ENCODE data around the gene ZBTB16. TPM values are rescaled to one million over a fixed set of nuclear protein-coding genes. Genes with fewer than 3 reads are reported as not detected.
"Not testable (repeated sequence)": the region's sequence is repeated elsewhere in the genome, so short reads cannot be mapped to it uniquely, and the experiment has no call there.

Gene ZBTB16
- total RNA-seq, 4 donors from 2014 or later, result 82.7 to 375 (median 189) TPM

- TF ChIP-seq CTCF (IDR thresholded peaks at IDR 0.05), result no peak
- no peak for ATAC-seq (ENCODE audit: low FRiP score)
- DNase-seq (ENCODE audit: low spot score), result no peak
Observed at GRCh38 chr11:114042234-114042633, 17.3 kb upstream of the ZBTB16 start.

DNA sequence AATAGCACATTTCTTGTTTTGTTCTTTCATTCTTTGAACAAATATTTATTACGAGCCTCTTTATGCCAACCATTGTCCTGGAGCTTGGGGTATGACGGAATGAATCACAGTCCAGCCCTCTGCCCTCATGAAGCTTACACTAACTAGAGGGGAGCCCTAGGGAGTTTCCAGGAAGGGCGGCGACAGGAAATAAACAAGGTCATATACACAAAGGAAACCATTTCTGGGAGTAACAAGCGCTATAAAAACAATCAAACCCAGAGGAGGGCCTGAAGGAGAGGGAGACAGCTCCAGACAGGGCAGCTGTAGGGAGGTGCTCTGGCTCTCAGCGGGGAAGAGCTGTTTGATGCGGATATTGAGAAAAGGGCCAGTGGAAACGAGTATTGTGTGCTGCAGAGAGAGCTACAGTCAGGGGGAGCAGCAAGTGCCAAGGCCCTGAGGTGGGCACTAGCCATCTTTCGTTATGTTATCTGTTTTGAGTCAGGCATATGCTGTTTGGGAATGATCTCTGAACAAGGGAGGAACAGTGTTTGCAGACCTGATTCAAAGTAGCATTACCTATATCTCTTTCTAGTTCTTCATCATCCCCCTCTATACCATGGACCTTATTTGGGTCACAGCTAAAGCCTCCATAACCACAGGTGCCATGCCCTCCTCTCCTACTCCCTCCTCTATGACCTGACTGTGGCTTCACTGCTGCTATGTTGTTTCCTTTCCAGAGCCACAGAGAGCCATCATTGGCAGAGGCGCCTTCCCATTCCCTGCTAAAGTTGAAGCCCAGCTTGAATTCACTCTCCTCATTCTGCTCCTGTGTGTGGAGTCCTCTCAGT lies 15.3 kb upstream of the ZBTB16 start:
- ATAC-seq (ENCODE audit: low FRiP score) (no peak), DNase-seq (ENCODE audit: low spot score) (no peak)
- no peak for TF ChIP-seq CTCF (IDR thresholded peaks at IDR 0.05)

- no peak for DNase-seq (ENCODE audit: low spot score)
Observed at GRCh38 chr11:114047327-114047726, 12.2 kb upstream of the ZBTB16 start.

DNA sequence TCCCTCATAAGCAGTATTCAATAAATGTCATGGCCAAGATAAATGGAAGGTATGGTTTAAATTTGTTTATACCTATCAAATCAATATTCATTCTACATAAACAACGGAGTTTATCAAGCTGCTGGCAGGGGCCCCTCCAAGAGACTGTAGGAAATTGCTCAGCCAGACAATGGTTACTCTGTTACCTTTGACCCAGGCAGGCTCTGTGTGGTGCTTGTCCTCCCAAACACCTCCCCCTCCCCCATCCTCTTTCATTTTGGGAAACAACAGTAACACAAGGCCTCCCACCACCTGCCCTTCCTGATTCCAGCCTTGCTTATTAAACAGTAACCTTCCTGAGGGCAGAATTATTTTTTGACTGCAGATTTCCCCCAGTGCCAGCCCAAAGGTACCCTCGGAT lies 10.5 kb upstream of the ZBTB16 start:
- DNase-seq (ENCODE audit: low spot score), result no peak
- no peak for ATAC-seq (ENCODE audit: low FRiP score)
- no peak for TF ChIP-seq CTCF (IDR thresholded peaks at IDR 0.05)

More at GRCh38 chr11:114047327-114047726, 12.2 kb upstream of the ZBTB16 start:
- TF ChIP-seq CTCF (IDR thresholded peaks at IDR 0.05), result no peak
- ATAC-seq (ENCODE audit: low FRiP score), result no peak

DNA sequence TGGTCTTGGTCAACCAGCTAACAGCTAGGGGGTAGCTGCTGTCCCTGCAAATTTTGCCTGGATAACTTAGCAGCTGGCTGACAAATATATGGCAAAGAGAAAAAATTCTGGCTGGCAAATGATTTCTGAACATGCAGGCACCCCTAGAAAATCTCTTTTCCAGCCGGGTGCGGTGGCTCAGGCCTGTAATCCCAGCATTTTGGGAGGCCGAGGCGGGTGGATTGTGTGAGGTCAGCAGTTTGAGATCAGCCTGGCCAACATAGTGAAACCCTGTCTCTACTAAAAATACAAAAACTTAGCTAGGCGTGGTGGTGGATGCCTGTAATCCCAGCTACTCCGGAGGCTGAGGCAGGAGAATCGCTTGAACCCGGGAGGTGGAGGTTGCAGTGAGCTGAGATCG lies 9.7 kb upstream of the ZBTB16 start:
- not testable (repeated sequence) for DNase-seq (ENCODE audit: low spot score); ATAC-seq (ENCODE audit: low FRiP score)

DNA sequence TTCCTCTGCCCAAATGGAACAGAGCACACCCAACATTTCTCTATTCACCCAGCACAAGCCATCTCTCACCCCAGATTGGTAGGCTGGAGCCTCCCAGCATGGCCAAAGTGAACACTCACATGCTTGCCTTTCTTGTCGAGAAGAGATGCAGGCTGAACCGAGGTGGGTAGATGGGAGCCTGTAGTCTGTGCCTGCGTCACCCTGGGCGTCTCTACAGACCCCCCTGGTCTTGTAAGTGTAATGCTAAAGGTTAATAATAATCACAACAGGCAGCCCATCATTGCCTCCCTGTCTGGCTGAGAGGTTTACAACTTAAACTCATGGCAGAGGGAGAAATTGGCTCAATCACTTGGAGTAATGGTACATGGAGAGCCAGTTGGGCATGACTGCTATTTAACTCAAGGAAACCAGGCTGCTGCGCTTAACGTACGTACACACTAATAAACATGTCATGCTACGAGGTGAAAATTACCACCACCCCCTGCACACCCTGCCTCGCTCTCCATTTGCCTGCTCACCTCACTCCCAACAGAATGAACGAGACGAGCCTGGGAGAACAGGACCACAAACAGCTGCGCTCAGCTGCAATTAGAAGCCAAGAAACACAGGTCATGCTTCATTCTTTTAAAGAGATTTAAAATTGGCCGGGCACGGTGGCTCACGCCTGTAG lies 9.1 kb upstream of the ZBTB16 start:
- no peak for TF ChIP-seq CTCF (IDR thresholded peaks at IDR 0.05)
- ATAC-seq (ENCODE audit: low FRiP score) (no peak), DNase-seq (ENCODE audit: low spot score) (no peak)

DNA sequence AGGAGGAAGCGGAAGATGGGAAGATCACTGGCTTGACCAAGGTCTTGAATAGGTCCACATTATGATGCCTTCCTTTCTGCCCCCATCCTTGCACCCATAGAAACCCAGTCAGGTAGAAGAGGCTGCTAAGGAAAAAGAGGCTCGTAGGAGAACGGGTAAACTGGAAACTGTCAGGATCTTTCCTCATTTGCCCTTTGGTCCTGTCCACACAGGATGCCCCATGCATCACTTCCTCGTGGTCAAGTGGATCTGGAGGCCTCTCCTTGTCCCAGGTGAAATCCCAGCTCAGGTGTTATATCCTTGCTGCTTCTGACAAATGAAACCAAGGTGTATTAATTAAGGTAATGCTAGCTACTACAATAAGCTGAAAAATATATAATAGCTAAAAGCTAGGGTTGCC lies 8.0 kb upstream of the ZBTB16 start:
- no peak for DNase-seq (ENCODE audit: low spot score)
- ATAC-seq (ENCODE audit: low FRiP score), result no peak
- TF ChIP-seq CTCF (IDR thresholded peaks at IDR 0.05), result no peak

Data from omental fat pad (tissue), 4 donors.